Trophoblast cell (in vitro differentiated cells and primary cell): ENCODE data around the gene LIPG.
"Not testable (repeated sequence)": the region's sequence is repeated elsewhere in the genome, so short reads cannot be mapped to it uniquely, and the experiment has no call there.

ENCODE experiments used
- DNase-seq, 2 donors: peaks; one replicate each; pipeline ENCODE4 v3.0.0-alpha.2; 2016
- H2AFZ ChIP-seq: 2 replicates; pipeline ENCODE4 v1.6.1; 2013; ENCODE audit warnings: low read length, moderate library complexity, mild to moderate bottlenecking; ENCODE audit not compliant: insufficient read depth, poor library complexity
- H2AK5ac ChIP-seq: 2 replicates; pipeline ENCODE4 v1.6.1; 2013; ENCODE audit warnings: mild to moderate bottlenecking, low read length
- H2BK120ac ChIP-seq: 2 replicates; pipeline ENCODE4 v1.6.1; 2013; ENCODE audit warnings: low read length, mild to moderate bottlenecking, moderate library complexity; ENCODE audit not compliant: insufficient read depth, poor library complexity
- H2BK12ac ChIP-seq: 2 replicates; pipeline ENCODE4 v1.6.1; 2013; ENCODE audit warnings: mild to moderate bottlenecking, low read length, moderate library complexity
- H2BK5ac ChIP-seq: 2 replicates; pipeline ENCODE4 v1.6.1; 2013; ENCODE audit warnings: low read length, low read depth, moderate library complexity, mild to moderate bottlenecking; ENCODE audit not compliant: poor library complexity
- H3K14ac ChIP-seq: 2 replicates; pipeline ENCODE4 v1.6.1; 2013; ENCODE audit warnings: mild to moderate bottlenecking, low read length
- H3K18ac ChIP-seq: 2 replicates; pipeline ENCODE4 v1.6.1; 2013; ENCODE audit warnings: mild to moderate bottlenecking, low read length
- H3K23ac ChIP-seq: 2 replicates; pipeline ENCODE4 v1.6.1; 2013; ENCODE audit warnings: low read length
- H3K27ac ChIP-seq: 2 replicates; pipeline ENCODE4 v1.5.1; 2013; ENCODE audit warnings: low read depth, mild to moderate bottlenecking, inconsistent platforms, low read length, moderate library complexity
- H3K27me3 ChIP-seq: 2 replicates; pipeline ENCODE4 v1.6.1; 2013; ENCODE audit warnings: inconsistent platforms, mild to moderate bottlenecking, low read length, moderate library complexity; ENCODE audit not compliant: insufficient read depth
- H3K36me3 ChIP-seq, 2 experiments: 1 replicate in 1 of 2; 2 replicates in 1 of 2; pipeline ENCODE4 v1.6.1; 2013; ENCODE audit warnings: low read length in 2 of 2, mild to moderate bottlenecking in 2 of 2, moderate library complexity in 1 of 2; ENCODE audit not compliant: insufficient read depth in 2 of 2, control insufficient read depth in 1 of 2
- H3K4ac ChIP-seq: 2 replicates; pipeline ENCODE4 v1.6.1; 2013; ENCODE audit warnings: low read depth, mild to moderate bottlenecking, low read length, moderate library complexity
- H3K4me1 ChIP-seq, 2 experiments: 1 replicate in 1 of 2; 2 replicates in 1 of 2; pipeline ENCODE4 v1.6.1; 2013; ENCODE audit warnings: low read length in 2 of 2, mild to moderate bottlenecking in 2 of 2, moderate library complexity in 1 of 2; ENCODE audit not compliant: insufficient read depth in 2 of 2, control insufficient read depth in 1 of 2
- H3K4me2 ChIP-seq: 2 replicates; pipeline ENCODE4 v1.6.1; 2013; ENCODE audit warnings: inconsistent platforms, mild to moderate bottlenecking, low read length, moderate library complexity
- H3K4me3 ChIP-seq: 2 replicates; pipeline ENCODE4 v1.5.1; 2013; ENCODE audit warnings: mild to moderate bottlenecking, low read depth, low read length, inconsistent platforms
- H3K79me1 ChIP-seq: one replicate; pipeline ENCODE4 v1.6.1; 2013; ENCODE audit warnings: low read length
- H3K79me2 ChIP-seq: 2 replicates; pipeline ENCODE4 v1.6.1; 2013; ENCODE audit warnings: low read length, mild to moderate bottlenecking; ENCODE audit not compliant: control insufficient read depth, insufficient read depth, poor library complexity
- H3K9ac ChIP-seq: 2 replicates; pipeline ENCODE4 v1.6.1; 2013; ENCODE audit warnings: mild to moderate bottlenecking, low read length
- H3K9me3 ChIP-seq: 2 replicates; pipeline ENCODE4 v1.6.1; 2013; ENCODE audit warnings: low read depth, mild to moderate bottlenecking, control low read depth, inconsistent platforms, low read length; ENCODE audit not compliant: insufficient read depth
- H4K12ac ChIP-seq: 2 replicates; pipeline ENCODE4 v1.6.1; 2013; ENCODE audit warnings: low read depth, mild to moderate bottlenecking, low read length, moderate library complexity
- H4K8ac ChIP-seq: 2 replicates; pipeline ENCODE4 v1.6.1; 2013; ENCODE audit warnings: low read depth, mild to moderate bottlenecking, low read length, moderate library complexity
- H4K91ac ChIP-seq: one replicate; pipeline ENCODE4 v1.6.1; 2013; ENCODE audit warnings: low read depth, mild to moderate bottlenecking, low read length, moderate library complexity
- WGBS: extraction: QIAGEN DNeasy Blood & Tissue Kit; methylation state at CpG from one replicate; pipeline ENCODE4 v1.1.7; 2013; ENCODE audit warnings: missing lambda C conversion rate; ENCODE audit not compliant: insufficient read length, insufficient coverage; ENCODE audit errors: extremely low coverage; 5-methylcytosine and 5-hydroxymethylcytosine counted together

The LIPG gene

DNA sequence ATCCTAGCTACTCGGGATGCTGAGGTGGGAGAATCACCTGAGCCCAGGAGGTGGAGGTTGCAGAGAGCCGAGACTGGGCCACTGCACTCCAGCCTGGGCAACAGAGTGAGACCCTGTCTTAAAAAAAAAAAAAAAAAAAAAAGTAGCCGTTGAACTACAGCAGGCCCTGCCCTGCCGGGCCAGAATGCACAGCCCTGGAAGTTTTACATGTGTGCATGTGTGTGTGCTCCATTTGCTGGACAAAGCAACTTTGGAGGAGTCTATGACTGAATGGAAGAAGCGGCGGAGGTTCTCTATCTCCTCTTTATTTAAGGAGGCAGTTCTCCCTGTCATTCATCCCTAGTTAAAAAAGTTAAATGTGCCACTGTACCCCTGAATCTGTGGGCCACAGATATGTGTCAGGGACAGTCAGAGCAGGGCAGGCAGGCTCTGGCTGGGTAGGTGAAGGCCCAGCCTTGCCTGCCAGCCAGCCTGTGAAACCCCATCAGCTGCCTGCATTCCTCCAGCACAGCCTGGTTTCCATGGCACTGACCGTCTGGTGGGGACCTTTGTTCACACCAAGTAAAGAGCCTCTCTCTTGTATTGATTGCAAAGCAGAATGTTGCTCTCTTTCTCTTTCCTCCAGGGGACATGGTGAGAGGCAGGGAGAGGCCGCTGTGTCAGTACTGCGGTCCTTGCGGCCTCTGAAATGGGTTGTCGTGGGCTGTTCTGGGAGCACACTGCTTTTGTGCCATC is 10.9 kb downstream of the LIPG start:
- Histone ChIP-seq H3K4me3 (no peak overlapping the region), H3K4me2 (no peak overlapping the region), H3K14ac (no peak overlapping the region), H3K27ac (no peak overlapping the region), H3K4me1 (peaks cover 1 to 6% of the 10 kb centered on the region in 2 experiments), H4K91ac (no peak overlapping the region), H3K79me1 (no peaks in the 10 kb centered on the region), H3K23ac (no peak overlapping the region), H4K8ac (no peak overlapping the region), H2BK12ac (no peak overlapping the region), H3K18ac (no peak overlapping the region), H3K36me3 (peaks cover 22 to 34% of the 10 kb centered on the region in 2 experiments), H3K9ac (no peak overlapping the region), H3K27me3 (no peaks in the 10 kb centered on the region), H2BK120ac (no peak overlapping the region), H3K79me2 (no peaks in the 10 kb centered on the region), H4K12ac (no peak overlapping the region), H3K9me3 (peaks cover 2% of the 10 kb centered on the region), H3K4ac (no peak overlapping the region), H2BK5ac (no peak overlapping the region), H2AK5ac (no peak overlapping the region), H2AFZ (no peak overlapping the region)
- DNase-seq = no peak
- WGBS = no CpG with 5 or more reads among the region's 11 CpGs

- Histone ChIP-seq H3K27me3 (no peaks in the 10 kb centered on the region), H3K4me2 (no peak overlapping the region), H3K4me1 (peaks cover 1 to 6% of the 10 kb centered on the region in 2 experiments), H3K4me3 (no peak overlapping the region), H2BK5ac (no peak overlapping the region), H3K79me2 (no peaks in the 10 kb centered on the region), H4K12ac (no peak overlapping the region), H3K23ac (no peak overlapping the region), H3K18ac (no peak overlapping the region), H3K36me3 (peaks cover 22 to 33% of the 10 kb centered on the region in 2 experiments), H2AK5ac (no peak overlapping the region), H3K9ac (no peak overlapping the region), H3K27ac (no peak overlapping the region), H3K79me1 (no peaks in the 10 kb centered on the region), H2BK120ac (no peak overlapping the region), H4K91ac (no peak overlapping the region), H3K4ac (no peak overlapping the region), H2AFZ (no peak overlapping the region), H2BK12ac (no peak overlapping the region), H4K8ac (no peak overlapping the region), H3K9me3 (peaks cover 2% of the 10 kb centered on the region), H3K14ac (no peak overlapping the region)
- WGBS = no CpG with 5 or more reads among the region's 2 CpGs
- no peak for DNase-seq
These were observed 12.0 kb downstream of the LIPG start for GRCh38 chr18:49573835-49574234.

- H4K91ac ChIP-seq, H2AK5ac ChIP-seq, H2BK120ac ChIP-seq, H3K9me3 ChIP-seq, DNase-seq, H3K18ac ChIP-seq, H4K12ac ChIP-seq, H3K4me1 ChIP-seq, H3K23ac ChIP-seq, H3K14ac ChIP-seq, H3K4me3 ChIP-seq, H3K79me1 ChIP-seq, H3K79me2 ChIP-seq, H3K4ac ChIP-seq, H2AFZ ChIP-seq, H3K27me3 ChIP-seq, H2BK12ac ChIP-seq, H2BK5ac ChIP-seq, H4K8ac ChIP-seq, H3K9ac ChIP-seq, H3K4me2 ChIP-seq, H3K27ac ChIP-seq: not testable (repeated sequence)
- WGBS = no CpG with 5 or more reads among the region's 2 CpGs
- H3K36me3 ChIP-seq = peaks cover 10 to 14% of the 10 kb centered on the region in 2 experiments
These were observed 17.2 kb downstream of the LIPG start for GRCh38 chr18:49579041-49579440.

- not testable (repeated sequence) for H3K79me1 ChIP-seq
These were observed 17.7 kb downstream of the LIPG start for GRCh38 chr18:49579583-49579982.

More at GRCh38 chr18:49579583-49579982, 17.7 kb downstream of the LIPG start:
- not testable (repeated sequence) for H3K9me3 ChIP-seq, H2BK120ac ChIP-seq, H3K4me2 ChIP-seq, H3K4me1 ChIP-seq, H3K9ac ChIP-seq, H3K23ac ChIP-seq, H2BK12ac ChIP-seq, H3K14ac ChIP-seq, H4K91ac ChIP-seq, H3K4ac ChIP-seq, H2BK5ac ChIP-seq, H4K8ac ChIP-seq, H2AK5ac ChIP-seq, H3K79me2 ChIP-seq, H2AFZ ChIP-seq, H3K18ac ChIP-seq, DNase-seq, H3K27ac ChIP-seq, H4K12ac ChIP-seq, H3K27me3 ChIP-seq, H3K4me3 ChIP-seq
- H3K36me3 ChIP-seq = peaks cover 12 to 14% of the 10 kb centered on the region in 2 experiments
- no CpG with 5 or more reads among the region's 2 CpGs for WGBS
